ENCODE data around the gene GPR183.

- no peak for TF ChIP-seq EZH2 (IDR thresholded peaks at IDR 0.05)
- TF ChIP-seq FOXP2 (optimal IDR thresholded peaks at IDR 0.05; ENCODE audit: control extremely low read depth, extremely low read length, insufficient read depth): no peak
Measured at GRCh38 chr13:99279637-99280036, 27.6 kb downstream of the GPR183 start.

Data from SK-N-MC (cell line).